ENCODE measurements around the gene MFAP5. TPM values are rescaled to one million over a fixed set of nuclear protein-coding genes. Genes with fewer than 3 reads are reported as not detected.
"Not testable (repeated sequence)": the region's sequence is repeated elsewhere in the genome, so short reads cannot be mapped to it uniquely, and the experiment has no call there.

MFAP5 gene
- total RNA-seq, 1 experiment from 2014 or later = not detected

GRCh38 chr12:8629486-8630033 lies 33.1 kb downstream of the MFAP5 start:
- peak; percentile 12 for DNase-seq (ENCODE audit: low read depth)

GRCh38 chr12:8628731-8629130 lies 33.9 kb downstream of the MFAP5 start:
- DNase-seq (ENCODE audit: low read depth) = no peak

- not testable (repeated sequence) for DNase-seq (ENCODE audit: low read depth)
Measured at GRCh38 chr12:8624750-8625149, 37.9 kb downstream of the MFAP5 start.

- no peak for DNase-seq (ENCODE audit: low read depth)
Measured at GRCh38 chr12:8622646-8623045, 40.0 kb downstream of the MFAP5 start.

GRCh38 chr12:8615206-8615605 lies 47.4 kb downstream of the MFAP5 start:
- DNase-seq (ENCODE audit: low read depth) = no peak

- DNase-seq (ENCODE audit: low read depth) = not testable (repeated sequence)
Measured at GRCh38 chr12:8613881-8614280, 48.7 kb downstream of the MFAP5 start.

GRCh38 chr12:8612629-8613028 lies 50.0 kb downstream of the MFAP5 start, which contains the start of gene AICDA:
Gene AICDA (minus strand): TSS chr12:8612859. CDS start chr12:8612767, 92 bp downstream.
- DNase-seq (ENCODE audit: low read depth) = no peak

GRCh38 chr12:8609061-8609570 lies 53.5 kb downstream of the MFAP5 start:
- peak; percentile 24 for DNase-seq (ENCODE audit: low read depth)

GRCh38 chr12:8606890-8607289 lies 55.7 kb downstream of the MFAP5 start:
- DNase-seq (ENCODE audit: low read depth) = no peak

GRCh38 chr12:8605057-8605456 lies 57.6 kb downstream of the MFAP5 start:
- DNase-seq (ENCODE audit: low read depth) = no peak

- DNase-seq (ENCODE audit: low read depth) = no peak
Measured at GRCh38 chr12:8603856-8604255, 58.8 kb downstream of the MFAP5 start.

GRCh38 chr12:8603286-8603685 lies 59.3 kb downstream of the MFAP5 start:
- no peak for DNase-seq (ENCODE audit: low read depth)

- no peak for DNase-seq (ENCODE audit: low read depth)
Measured at GRCh38 chr12:8596561-8596960, 66.1 kb downstream of the MFAP5 start.

Other genes starting within 250 kb of the MFAP5 start
- not detected in 2 replicates for gene CLEC6A, start 206.9 kb downstream of the MFAP5 start, total RNA-seq (2014; rRNA removed; shearing (Covaris generic))
- gene CLEC4D, start 149.3 kb downstream of the MFAP5 start, total RNA-seq (2014; rRNA removed; shearing (Covaris generic)) = not detected in 2 replicates
- not detected in 2 replicates for gene CLEC4E, start 121.9 kb downstream of the MFAP5 start, total RNA-seq (2014; rRNA removed; shearing (Covaris generic))
- gene AICDA, start 50.0 kb downstream of the MFAP5 start, total RNA-seq (2014; rRNA removed; shearing (Covaris generic)) = not detected in 2 replicates
- 4.0 and 9.2 TPM in 2 replicates for gene RIMKLB, start 35.2 kb upstream of the MFAP5 start, total RNA-seq (2014; rRNA removed; shearing (Covaris generic))
- not detected in 2 replicates for gene A2ML1, start 159.8 kb upstream of the MFAP5 start, total RNA-seq (2014; rRNA removed; shearing (Covaris generic))

Measured in M059J (cell line).